ENCODE results near the gene CTNNAL1.
A peak's percentile ranks its signal among the peaks of the same experiment; 100 is the strongest.
"Not testable (repeated sequence)": the region's sequence is repeated elsewhere in the genome, so short reads cannot be mapped to it uniquely, and the experiment has no call there.

CTNNAL1 gene

GRCh38 chr9:108983885-108984284 is 29.4 kb downstream of the CTNNAL1 start:
- DNase-seq = no peak

- DNase-seq = no peak
Observed at GRCh38 chr9:108980893-108981292, 32.4 kb downstream of the CTNNAL1 start.

GRCh38 chr9:108978205-108978604 is 35.1 kb downstream of the CTNNAL1 start:
- DNase-seq = no peak

GRCh38 chr9:108973895-108974294 is 39.4 kb downstream of the CTNNAL1 start:
- no peak for DNase-seq

GRCh38 chr9:108972626-108973209 is 40.6 kb downstream of the CTNNAL1 start:
- no peak for DNase-seq

- DNase-seq = no peak
Observed at GRCh38 chr9:108972186-108972585, 41.1 kb downstream of the CTNNAL1 start.

GRCh38 chr9:108971392-108971791 is 41.9 kb downstream of the CTNNAL1 start:
- DNase-seq = not testable (repeated sequence)

- DNase-seq = no peak
Observed at GRCh38 chr9:108967916-108968315, 45.4 kb downstream of the CTNNAL1 start.

GRCh38 chr9:108963459-108964143 is 49.7 kb downstream of the CTNNAL1 start:
- no peak for DNase-seq

GRCh38 chr9:108961151-108961550 is 52.1 kb downstream of the CTNNAL1 start:
- no peak for DNase-seq

- DNase-seq = no peak
Observed at GRCh38 chr9:108960331-108960730, 53.0 kb downstream of the CTNNAL1 start.

GRCh38 chr9:108956631-108957026 is 56.7 kb downstream of the CTNNAL1 start:
- DNase-seq = no peak

- no peak for DNase-seq
Observed at GRCh38 chr9:108956022-108956630, 57.2 kb downstream of the CTNNAL1 start.

- no peak for DNase-seq
Observed at GRCh38 chr9:108953983-108954574, 59.2 kb downstream of the CTNNAL1 start.

GRCh38 chr9:108951578-108951977 is 61.7 kb downstream of the CTNNAL1 start:
- DNase-seq = no peak

GRCh38 chr9:108950168-108950567 is 63.1 kb downstream of the CTNNAL1 start:
- no peak for DNase-seq

- no peak for DNase-seq
Observed at GRCh38 chr9:108939975-108940374, 73.3 kb downstream of the CTNNAL1 start.

GRCh38 chr9:108937561-108938305 is 75.6 kb downstream of the CTNNAL1 start:
- no peak for DNase-seq

- peak; percentile 77 for DNase-seq
Observed at GRCh38 chr9:108934323-108934893, 78.9 kb downstream of the CTNNAL1 start, which contains the start of gene ABITRAM. Gene ABITRAM (plus strand): TSS chr9:108934400. CDS start chr9:108934487, 87 bp downstream.

- DNase-seq = peak; percentile 94
Observed at GRCh38 chr9:108933718-108934322, 79.5 kb downstream of the CTNNAL1 start, which contains the start of gene ELP1. Gene ELP1 (minus strand): TSS chr9:108934124. CDS start chr9:108931146, 2,978 bp downstream.

GRCh38 chr9:108933231-108933717 is 80.0 kb downstream of the CTNNAL1 start:
- DNase-seq = no peak

- no peak for DNase-seq
Observed at GRCh38 chr9:108928386-108928785, 84.9 kb downstream of the CTNNAL1 start.

All from activated CD4-positive, alpha-beta T cell treated with anti-CD3 and anti-CD28 coated beads for 48 hours (primary cell).